HG03342 (cell line): ENCODE data around the gene DISC1.
"Not testable (repeated sequence)": the region's sequence is repeated elsewhere in the genome, so short reads cannot be mapped to it uniquely, and the experiment has no call there.

Experiments
- ATAC-seq: cut with Tn5 transposase; IDR thresholded peaks from one replicate; pipeline ENCODE4 v1.9.1; 2021; ENCODE audit warnings: mild to moderate bottlenecking, moderate library complexity; ENCODE audit not compliant: unreplicated experiment

Gene DISC1

GRCh38 chr1:231724041-231724440 lies 97.5 kb downstream of the DISC1 start:
- ATAC-seq, result no peak

GRCh38 chr1:231724876-231725647 lies 98.5 kb downstream of the DISC1 start:
- peak; percentile 89 for ATAC-seq

DNA sequence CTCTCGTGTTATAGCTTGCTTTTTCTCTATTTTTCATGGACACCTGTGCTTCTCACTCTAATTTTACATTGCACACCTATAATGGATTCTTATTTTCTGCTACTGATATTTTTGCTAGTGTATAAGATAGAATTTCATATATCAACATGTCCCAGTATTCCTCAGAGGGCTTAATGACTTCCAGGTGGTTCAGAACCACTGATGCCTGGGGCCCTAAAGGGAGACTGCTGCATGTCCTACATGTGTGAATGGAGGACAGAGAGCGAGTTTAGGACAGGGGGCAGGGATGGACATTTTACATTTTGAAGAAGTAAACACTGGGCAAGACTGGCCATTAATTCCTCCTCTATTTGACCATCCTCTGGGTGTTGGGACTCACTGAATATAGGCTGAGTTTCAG lies 100.6 kb downstream of the DISC1 start:
- ATAC-seq, result no peak

DNA sequence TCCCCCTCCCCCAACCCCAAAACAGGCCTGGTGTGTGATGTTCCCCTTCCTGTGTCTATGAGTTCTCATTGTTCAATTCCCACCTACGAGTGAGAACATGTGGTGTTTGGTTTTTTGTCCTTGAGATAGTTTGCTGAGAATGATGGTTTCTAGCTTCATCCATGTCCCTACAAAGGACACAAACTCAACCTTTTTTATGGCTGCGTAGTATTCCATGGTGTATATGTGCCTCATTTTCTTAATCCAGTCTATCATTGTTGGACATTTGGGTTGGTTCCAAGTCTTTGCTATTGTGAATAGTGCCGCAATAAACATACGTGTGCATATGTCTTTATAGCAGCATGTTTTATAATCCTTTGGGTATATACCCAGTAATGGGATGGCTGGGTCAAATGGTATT lies 102.4 kb downstream of the DISC1 start:
- ATAC-seq, result not testable (repeated sequence)

- ATAC-seq, result no peak
Measured at GRCh38 chr1:231729544-231729943, 103.0 kb downstream of the DISC1 start.

DNA sequence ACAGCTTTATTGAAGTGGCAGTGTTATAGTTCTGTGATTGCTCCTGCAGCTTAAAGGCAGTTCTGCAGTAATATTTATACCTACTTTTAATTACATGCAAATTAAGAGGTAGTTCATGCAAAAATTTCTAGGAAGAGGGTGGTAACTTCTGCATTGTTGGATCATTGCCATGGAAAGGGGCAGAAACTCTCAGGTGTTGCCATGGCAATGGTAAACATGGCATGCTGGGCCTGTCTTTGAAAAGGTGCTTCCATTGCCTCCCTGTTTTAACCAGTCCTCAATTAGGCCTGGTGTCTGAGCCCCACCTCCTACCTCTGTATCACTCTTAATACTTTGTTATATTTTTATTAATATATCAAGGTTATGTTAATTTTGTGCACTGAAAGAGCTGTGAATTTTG lies 104.7 kb downstream of the DISC1 start:
- ATAC-seq, result no peak

- no peak for ATAC-seq
Measured at GRCh38 chr1:231733063-231733462, 106.5 kb downstream of the DISC1 start.

DNA sequence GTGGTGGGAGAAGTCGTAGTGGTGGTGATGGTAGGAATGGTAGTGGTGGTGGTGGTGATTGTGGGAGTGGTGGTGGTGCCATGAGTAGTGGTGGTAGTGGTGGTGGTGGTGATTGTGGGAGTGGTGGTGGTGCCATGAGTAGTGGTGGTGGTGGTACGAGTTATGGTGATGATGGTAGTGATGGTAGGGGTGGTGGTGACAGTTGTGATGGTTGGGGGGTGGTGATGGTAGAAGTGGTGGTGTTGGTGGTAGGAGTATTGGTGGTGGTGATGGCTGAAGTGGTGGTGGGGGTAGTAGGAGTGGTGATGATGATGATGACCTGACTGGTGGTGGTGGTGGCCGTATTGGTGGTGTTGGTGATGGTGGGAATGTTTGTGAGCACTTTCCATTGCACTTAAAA lies 107.1 kb downstream of the DISC1 start:
- ATAC-seq, result no peak

- ATAC-seq, result no peak
Measured at GRCh38 chr1:231734417-231734816, 107.8 kb downstream of the DISC1 start.

DNA sequence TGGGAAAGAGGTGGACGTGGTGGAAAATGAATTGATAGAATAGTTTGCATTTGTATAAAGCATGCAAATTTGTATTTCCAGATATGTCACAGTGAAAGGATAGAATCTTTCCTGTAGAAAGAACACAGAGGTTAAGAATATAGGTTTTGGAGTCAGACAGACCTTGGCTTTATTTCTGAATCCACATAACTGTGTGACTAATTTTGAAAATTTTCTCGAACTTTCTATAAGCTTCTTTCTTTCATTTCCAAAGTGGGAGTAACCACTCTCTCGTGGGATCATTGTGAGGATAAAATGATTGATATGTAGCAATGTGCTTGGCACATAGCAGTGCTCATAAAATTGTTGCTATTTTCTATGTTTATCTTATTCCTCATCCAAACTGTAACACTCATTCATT lies 108.8 kb downstream of the DISC1 start:
- ATAC-seq, result no peak

DNA sequence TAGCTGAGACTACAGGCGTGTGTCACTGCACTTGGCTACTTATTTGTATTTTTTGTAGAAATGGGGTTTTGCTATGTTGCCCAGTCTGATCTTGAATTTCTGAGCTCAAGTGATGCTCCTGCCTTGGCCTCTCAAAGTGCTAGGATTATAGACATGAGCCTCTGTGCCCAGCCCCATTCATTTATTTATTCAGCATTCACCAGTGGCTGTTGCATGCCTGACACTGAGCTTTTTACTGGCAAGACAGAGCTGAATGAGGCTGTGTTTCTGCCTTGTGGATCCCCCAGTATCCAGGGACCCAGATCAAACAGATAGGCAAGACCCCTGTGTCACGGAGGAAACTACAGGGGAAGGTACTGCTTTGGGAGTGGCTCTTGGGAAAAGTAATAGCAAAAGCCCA lies 109.4 kb downstream of the DISC1 start:
- ATAC-seq, result no peak

GRCh38 chr1:231736464-231736863 lies 109.9 kb downstream of the DISC1 start:
- ATAC-seq, result no peak

GRCh38 chr1:231738554-231738953 lies 112.0 kb downstream of the DISC1 start:
- ATAC-seq, result no peak

- no peak for ATAC-seq
Measured at GRCh38 chr1:231743966-231744365, 117.4 kb downstream of the DISC1 start.

GRCh38 chr1:231748760-231749415 lies 122.3 kb downstream of the DISC1 start:
- no peak for ATAC-seq

DNA sequence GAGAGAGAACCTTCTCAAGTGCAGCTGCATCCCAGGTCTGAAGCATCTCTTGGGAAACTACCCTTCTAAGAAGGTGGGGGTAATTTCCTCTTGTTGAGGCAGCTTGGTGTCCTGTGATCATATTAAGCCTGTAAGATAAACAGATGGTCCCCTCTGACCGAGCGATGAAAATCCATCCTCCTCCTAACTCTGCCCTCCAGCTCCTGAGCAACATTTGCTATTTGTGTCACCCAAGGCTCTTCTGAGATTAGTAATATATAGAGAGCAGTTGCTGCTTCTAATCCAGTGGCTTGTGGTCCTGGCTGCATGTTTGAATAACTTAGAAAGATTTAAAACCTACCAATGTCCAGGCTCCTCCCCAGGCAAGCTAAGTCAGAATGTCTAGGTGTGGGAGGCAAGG lies 123.7 kb downstream of the DISC1 start:
- no peak for ATAC-seq

DNA sequence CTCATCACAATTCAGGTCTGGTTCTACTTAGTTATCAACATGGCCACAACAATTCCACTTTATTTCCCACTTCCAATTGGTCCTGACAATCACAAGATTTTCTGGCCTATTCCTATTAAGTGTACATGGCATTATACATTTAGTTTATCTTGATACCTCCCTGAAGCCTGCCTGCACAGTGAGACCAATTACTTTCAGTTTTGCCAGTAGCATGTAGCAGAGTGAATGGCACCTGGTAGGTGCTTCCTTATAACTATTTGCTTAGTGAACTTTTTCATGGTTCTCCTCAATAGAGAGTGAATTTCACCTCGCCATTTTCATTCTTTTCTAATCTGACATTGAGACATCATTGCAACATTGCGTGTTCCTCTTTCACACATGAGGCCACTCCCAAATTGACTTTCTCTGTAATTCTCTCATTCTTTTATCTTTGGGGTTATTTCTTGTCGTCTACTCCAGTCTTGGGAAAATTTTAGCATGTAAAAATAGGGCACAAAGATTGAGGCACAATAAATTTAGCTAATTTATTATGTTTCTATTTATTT lies 124.3 kb downstream of the DISC1 start:
- ATAC-seq, result no peak

- no peak for ATAC-seq
Measured at GRCh38 chr1:231751415-231751814, 124.8 kb downstream of the DISC1 start.

GRCh38 chr1:231753313-231753712 lies 126.7 kb downstream of the DISC1 start:
- no peak for ATAC-seq

DNA sequence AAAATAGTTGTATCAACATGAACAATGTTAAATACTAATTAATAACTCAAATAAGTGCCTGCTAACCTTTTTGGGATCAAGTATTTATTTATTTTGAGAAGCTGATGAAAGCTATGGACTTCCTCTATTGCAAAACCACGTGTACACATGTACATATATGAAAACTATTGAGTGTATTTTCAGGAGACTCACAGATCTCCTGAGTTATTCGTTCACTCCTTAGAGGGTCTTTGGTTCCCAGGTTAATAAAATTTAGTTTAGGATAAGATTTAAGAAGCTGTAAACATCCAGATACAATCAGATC lies 130.5 kb downstream of the DISC1 start:
- ATAC-seq, result peak; percentile 36

GRCh38 chr1:231757759-231758158 lies 131.2 kb downstream of the DISC1 start:
- ATAC-seq, result no peak

DNA sequence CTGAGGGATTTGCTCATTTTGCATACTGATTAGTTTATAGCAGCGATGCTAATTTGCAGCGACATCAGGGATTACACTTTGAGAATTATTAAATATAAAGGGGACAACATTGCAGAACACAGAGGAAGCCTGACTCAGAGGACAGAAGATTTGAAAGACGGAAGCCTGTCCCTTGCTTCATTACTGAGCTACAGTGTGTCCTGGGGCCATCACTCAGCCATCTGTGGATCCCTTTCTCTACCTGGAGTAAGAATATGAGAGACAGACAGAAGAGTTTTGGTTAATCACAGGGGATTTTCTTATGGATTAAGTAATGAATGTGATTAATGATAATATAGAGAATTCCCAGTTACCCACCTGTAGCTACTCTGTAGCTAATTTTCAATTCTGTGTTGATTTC lies 134.7 kb downstream of the DISC1 start:
- no peak for ATAC-seq
